ENCODE results near the gene TEKT1.

DNA sequence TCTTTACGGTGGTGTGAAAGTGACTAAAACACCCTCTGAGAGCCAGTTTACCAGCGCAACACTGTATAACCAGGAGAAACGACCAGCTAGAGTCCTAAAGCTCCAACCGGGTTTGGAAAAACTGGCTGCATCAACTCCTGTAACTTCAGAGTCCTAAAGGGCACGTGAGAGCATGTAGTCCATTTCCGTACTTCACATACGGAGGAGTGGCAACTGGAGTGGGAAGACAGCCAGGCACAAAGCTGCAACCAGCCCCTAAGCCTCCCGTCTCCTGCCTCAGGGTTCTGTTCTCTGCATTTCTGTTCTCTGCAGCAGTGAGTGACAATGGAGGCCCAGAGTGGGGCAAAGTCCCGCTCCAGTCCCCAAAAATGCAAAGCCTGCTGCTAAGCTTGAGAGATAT lies 19.2 kb downstream of the TEKT1 start:
- TF ChIP-seq EGR1 (IDR thresholded peaks at IDR 0.05; ENCODE audit: low read depth) (no peak), POLR2A (IDR thresholded peaks at IDR 0.05; ENCODE audit: borderline replicate concordance, extremely low read depth, insufficient read depth, insufficient read length) (no peak), CBX3 (IDR thresholded peaks at IDR 0.05; ENCODE audit: low read depth) (no peak), EZH2 (IDR thresholded peaks at IDR 0.05) (no peak), SIN3A (IDR thresholded peaks at IDR 0.05; ENCODE audit: low read depth) (no peak), ZNF274 (IDR thresholded peaks at IDR 0.05; ENCODE audit: low read depth, low read length) (no peak), JUND (IDR thresholded peaks at IDR 0.05) (no peak)
- TF ChIP-seq, protein P1, sequence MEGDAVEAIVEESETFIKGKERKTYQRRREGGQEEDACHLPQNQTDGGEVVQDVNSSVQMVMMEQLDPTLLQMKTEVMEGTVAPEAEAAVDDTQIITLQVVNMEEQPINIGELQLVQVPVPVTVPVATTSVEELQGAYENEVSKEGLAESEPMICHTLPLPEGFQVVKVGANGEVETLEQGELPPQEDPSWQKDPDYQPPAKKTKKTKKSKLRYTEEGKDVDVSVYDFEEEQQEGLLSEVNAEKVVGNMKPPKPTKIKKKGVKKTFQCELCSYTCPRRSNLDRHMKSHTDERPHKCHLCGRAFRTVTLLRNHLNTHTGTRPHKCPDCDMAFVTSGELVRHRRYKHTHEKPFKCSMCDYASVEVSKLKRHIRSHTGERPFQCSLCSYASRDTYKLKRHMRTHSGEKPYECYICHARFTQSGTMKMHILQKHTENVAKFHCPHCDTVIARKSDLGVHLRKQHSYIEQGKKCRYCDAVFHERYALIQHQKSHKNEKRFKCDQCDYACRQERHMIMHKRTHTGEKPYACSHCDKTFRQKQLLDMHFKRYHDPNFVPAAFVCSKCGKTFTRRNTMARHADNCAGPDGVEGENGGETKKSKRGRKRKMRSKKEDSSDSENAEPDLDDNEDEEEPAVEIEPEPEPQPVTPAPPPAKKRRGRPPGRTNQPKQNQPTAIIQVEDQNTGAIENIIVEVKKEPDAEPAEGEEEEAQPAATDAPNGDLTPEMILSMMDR (IDR thresholded peaks at IDR 0.05 in 2 of 3, conservative IDR thresholded peaks at IDR 0.05 in 1 of 3; ENCODE audit: borderline replicate concordance in 1 of 3, insufficient read depth in 1 of 3, low read depth in 2 of 3, low read length in 2 of 3) = no peak
